ENCODE data around the gene DHCR24. TPM values are rescaled to one million over a fixed set of nuclear protein-coding genes. Genes with fewer than 3 reads are reported as not detected.
"Not testable (repeated sequence)": the region's sequence is repeated elsewhere in the genome, so short reads cannot be mapped to it uniquely, and the experiment has no call there.

Gene DHCR24
- total RNA-seq, 2 experiments from 2014 or later, result 121 to 187 TPM

DNA sequence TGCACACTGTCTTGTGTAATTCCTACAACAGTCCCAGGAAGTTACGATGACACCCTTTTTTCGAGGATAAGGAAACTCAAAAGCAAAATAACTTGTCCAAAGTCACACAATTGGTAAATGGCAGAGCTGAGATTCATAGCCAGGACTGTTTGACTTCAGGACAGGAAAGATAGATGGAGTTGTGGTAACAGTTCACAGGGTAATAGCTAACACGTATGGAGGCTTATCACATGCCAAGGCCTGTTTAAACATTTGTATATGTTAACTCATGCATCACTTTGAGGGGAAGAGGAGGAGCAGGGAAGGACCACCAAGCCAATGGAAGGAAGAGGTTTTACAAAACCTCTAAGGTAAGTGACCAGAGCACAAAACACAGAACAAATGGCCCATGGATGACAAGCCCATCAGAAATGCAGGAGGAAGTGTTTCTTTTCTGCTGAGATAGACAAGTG lies 2.8 kb downstream of the DHCR24 start:
- Mint-ChIP-seq H3K4me1 (peaks cover 63% of the 10 kb centered on the region), H3K27me3 (peaks cover 9% of the 10 kb centered on the region), H3K27ac (no peak overlapping the region), H3K4me3 (no peak overlapping the region), H3K9me3 (ENCODE audit: low read depth) (peaks cover 4% of the 10 kb centered on the region), H3K36me3 (peaks cover 55% of the 10 kb centered on the region)
- ATAC-seq, result no peak
- CTCF ChIA-PET, result interaction anchor here (0.8 to 4.6 kb wide), 2 partner anchors 16 to 61 kb away, joined by 3 to 19 read pairs; no protein-coding TSS in a partner anchor
- DNase-seq, result no peak

DNA sequence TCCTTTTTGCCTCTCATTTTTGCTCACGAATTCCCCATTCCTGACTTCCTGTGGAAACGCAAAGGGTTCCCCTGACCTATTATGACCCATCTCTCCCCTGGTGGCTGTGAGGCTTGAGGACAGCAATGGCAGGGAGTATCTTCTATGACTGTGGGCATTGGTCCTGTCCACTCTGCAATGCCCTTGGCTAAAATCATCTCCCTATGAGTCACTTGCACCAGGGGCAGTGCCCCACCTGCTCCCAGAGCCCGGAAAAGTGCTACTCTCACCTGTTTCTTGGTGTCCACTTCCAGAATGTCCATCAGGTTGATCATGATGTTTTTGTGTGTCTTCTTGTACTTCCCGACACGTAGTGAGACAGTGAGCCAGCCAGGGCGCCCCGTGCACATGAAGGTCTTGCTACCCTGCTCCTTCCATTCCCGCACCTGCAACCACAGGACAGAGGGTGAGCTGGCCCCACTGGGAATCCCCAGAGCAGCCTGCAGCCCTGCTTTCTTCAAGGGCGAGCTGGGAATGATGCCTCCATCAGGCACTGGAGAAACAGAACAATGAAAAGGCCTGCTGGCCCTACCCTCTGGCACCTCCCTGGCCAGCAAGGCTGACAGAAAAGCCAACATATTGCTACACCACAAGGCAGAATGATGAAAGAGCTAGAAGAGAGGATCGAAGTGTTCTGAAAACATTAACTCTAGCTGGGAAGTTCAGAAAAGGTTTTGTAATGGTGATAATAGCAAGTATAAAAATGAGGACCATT lies 3.5 kb downstream of the DHCR24 start:
- H3K9me3 Mint-ChIP-seq (ENCODE audit: low read depth), result peaks cover 4% of the 10 kb centered on the region
- CTCF ChIA-PET, result interaction anchor here (0.8 kb wide), 1 partner anchor 15 kb away, joined by 3 read pairs; no protein-coding TSS in a partner anchor
- peaks cover 5% of the 10 kb centered on the region for H3K27me3 Mint-ChIP-seq
- no peak for ATAC-seq
- H3K4me3 Mint-ChIP-seq, result no peak overlapping the region
- peaks cover 65% of the 10 kb centered on the region for H3K4me1 Mint-ChIP-seq
- DNase-seq, result no peak
- no peak overlapping the region for H3K27ac Mint-ChIP-seq
- H3K36me3 Mint-ChIP-seq, result peaks cover 58% of the 10 kb centered on the region

DNA sequence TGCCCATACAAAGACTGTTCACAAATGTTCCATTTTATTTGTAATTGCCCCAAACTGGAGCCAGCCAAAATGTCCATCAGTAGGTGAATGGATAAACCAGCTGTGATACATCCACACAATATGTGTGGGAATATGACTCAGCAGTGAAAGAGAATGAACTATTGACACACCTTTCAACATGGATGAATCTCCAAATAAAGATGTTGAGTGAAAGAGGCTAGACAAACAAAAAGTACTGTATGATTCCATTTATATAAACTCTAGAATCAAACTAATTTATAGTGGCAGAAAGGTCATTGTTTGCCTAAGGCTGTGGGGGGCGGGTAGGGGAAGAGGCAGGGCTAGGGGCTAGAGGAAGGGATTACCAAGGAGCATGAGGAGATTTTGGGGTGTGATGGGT lies 4.5 kb downstream of the DHCR24 start:
- Mint-ChIP-seq H3K4me3 (no peak overlapping the region), H3K36me3 (peaks cover 62% of the 10 kb centered on the region), H3K9me3 (ENCODE audit: low read depth) (peaks cover 4% of the 10 kb centered on the region), H3K27ac (no peak overlapping the region), H3K4me1 (peaks cover 57% of the 10 kb centered on the region), H3K27me3 (no peaks in the 10 kb centered on the region)
- CTCF ChIA-PET, result no interaction called here
- DNase-seq (no peak), ATAC-seq (no peak)

DNA sequence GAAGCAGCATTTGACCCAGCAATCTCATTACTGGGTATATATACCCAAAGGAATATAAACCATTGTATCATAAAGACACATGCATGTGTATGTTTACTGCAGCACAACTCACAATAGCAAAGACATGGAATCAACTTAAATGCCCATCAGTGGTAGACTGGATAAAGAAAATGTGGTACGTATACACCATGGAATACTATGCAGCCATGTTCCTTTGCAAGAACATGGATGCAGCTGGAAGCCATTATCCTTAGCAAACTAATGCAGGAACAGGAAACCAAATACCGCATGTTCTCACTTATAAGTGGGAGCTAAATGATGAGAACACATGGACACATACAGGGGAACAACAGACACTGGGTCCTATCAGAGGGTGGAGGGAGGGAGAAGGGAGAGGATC lies 5.4 kb downstream of the DHCR24 start:
- H3K27ac Mint-ChIP-seq; CTCF ChIA-PET; DNase-seq; H3K27me3 Mint-ChIP-seq; H3K9me3 Mint-ChIP-seq (ENCODE audit: low read depth); H3K4me3 Mint-ChIP-seq; ATAC-seq: not testable (repeated sequence)
- H3K4me1 Mint-ChIP-seq, result peaks cover 56% of the 10 kb centered on the region
- peaks cover 69% of the 10 kb centered on the region for H3K36me3 Mint-ChIP-seq

DNA sequence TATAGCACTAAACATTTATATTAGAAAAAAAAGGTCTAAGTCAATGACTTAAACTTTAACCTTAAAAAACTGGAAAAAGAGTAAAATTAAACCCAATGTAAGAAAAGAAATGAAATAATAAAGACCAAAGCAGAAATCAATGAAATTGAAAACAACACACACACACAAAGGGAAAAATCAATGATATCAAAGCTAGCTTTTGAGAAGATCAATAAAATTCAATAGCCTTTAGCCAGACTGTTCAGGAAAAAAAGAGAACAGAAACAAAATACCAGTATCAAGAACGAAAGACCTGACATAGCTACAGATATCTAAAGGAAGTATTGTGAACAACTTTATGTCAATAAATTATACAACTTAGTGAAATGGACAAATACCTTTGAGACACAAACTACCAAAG lies 7.1 kb downstream of the DHCR24 start:
- Mint-ChIP-seq H3K27ac (no peak overlapping the region), H3K36me3 (peaks cover 74% of the 10 kb centered on the region), H3K27me3 (no peaks in the 10 kb centered on the region), H3K4me1 (peaks cover 40% of the 10 kb centered on the region), H3K9me3 (ENCODE audit: low read depth) (peaks cover 4% of the 10 kb centered on the region), H3K4me3 (no peak overlapping the region)
- CTCF ChIA-PET, result interaction anchor here (1.2 kb wide), 1 partner anchor 65 kb away, joined by 3 read pairs; no protein-coding TSS in a partner anchor
- DNase-seq (no peak), ATAC-seq (no peak)

DNA sequence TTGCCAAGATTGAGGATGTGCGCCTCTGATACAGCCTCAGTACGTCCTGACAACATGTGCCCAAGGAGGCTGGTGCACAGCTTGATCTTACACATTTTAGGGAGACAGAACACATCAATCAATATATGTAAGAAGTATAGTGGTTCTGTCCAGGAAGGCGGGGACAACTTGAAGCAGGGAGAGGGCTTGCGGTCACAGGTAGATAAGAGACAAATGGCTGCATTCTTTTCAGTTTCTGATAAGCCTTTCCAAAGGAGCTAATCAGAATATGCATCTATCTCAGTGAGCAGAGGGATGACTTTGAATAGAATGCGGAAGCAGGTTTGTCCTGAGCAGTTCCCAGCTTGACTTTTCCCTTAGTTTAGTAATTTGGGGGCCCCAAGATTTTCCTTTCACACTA lies 10.2 kb downstream of the DHCR24 start:
- no peaks in the 10 kb centered on the region for H3K27me3 Mint-ChIP-seq
- ATAC-seq (no peak), DNase-seq (no peak)
- peaks cover 4% of the 10 kb centered on the region for H3K9me3 Mint-ChIP-seq (ENCODE audit: low read depth)
- H3K4me3 Mint-ChIP-seq, result no peak overlapping the region
- peaks cover 57% of the 10 kb centered on the region for H3K36me3 Mint-ChIP-seq
- no peak overlapping the region for H3K27ac Mint-ChIP-seq
- CTCF ChIA-PET, result interaction anchor here (2.0 kb wide), 1 partner anchor 10 kb away, joined by 6 read pairs; the partner anchor contains the start of gene DHCR24
- peaks cover 14% of the 10 kb centered on the region for H3K4me1 Mint-ChIP-seq

DNA sequence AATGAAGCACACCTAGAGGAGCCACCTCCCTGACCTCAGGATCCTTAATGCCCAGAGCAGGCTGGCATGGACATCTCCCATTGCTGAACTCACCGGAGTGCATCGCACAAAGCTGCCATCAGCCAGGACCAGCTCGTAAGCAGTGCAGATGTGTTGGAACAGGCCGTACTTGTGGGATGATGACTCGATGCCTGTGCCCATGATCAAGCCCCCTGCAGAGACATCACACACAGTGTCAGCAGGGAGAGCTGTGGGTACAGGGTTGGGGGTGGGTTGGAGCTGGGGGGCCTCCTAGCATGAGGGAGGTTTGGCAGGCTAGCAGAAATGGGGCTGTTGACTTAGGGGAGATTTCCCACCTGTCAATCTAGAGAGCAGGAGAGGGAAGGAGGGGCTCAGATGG lies 12.0 kb downstream of the DHCR24 start:
- peaks cover 52% of the 10 kb centered on the region for H3K36me3 Mint-ChIP-seq
- no peaks in the 10 kb centered on the region for H3K27me3 Mint-ChIP-seq
- ATAC-seq, result no peak
- no peak overlapping the region for H3K4me3 Mint-ChIP-seq
- H3K9me3 Mint-ChIP-seq (ENCODE audit: low read depth), result peaks cover 2% of the 10 kb centered on the region
- peaks cover 8% of the 10 kb centered on the region for H3K4me1 Mint-ChIP-seq
- no peak overlapping the region for H3K27ac Mint-ChIP-seq
- CTCF ChIA-PET, result no interaction called here
- no peak for DNase-seq

DNA sequence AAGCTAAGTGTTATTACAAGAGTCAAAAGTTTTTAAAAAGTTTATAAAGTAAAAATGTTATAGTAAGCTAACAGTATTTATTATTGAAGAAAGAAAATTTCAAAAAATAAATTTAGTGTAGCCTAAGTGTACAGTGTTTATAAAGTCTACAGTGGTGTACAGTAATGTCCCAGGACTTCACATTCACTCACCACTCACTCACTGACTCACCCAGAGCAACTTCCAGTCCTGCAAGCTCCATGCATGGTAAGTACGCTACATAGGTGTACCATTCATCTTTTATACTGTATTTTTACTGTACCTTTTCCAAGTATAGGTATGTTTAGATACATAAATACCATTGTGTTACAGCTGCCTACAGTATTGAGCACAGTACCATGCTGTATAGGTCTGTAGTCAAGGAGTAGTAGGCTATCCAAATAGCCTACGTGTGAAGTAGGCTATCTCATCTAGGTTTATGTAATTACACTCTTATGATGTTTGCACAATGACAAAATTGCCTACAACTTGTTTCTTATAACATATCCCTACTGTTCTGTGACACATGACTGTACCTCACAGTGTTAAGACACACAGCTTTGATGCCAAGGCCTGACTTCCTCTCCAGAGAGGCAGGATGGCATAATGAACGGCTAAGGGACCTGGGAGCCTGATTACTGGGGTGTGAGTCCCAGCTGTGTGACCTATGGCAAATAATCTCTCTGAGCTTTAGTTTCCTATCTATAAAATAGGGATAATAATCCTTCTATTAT lies 12.7 kb downstream of the DHCR24 start:
- Mint-ChIP-seq H3K27ac (no peak overlapping the region), H3K9me3 (ENCODE audit: low read depth) (no peaks in the 10 kb centered on the region), H3K36me3 (peaks cover 46% of the 10 kb centered on the region), H3K4me1 (peaks cover 2% of the 10 kb centered on the region), H3K4me3 (no peak overlapping the region), H3K27me3 (no peaks in the 10 kb centered on the region)
- DNase-seq (no peak), ATAC-seq (no peak)
- CTCF ChIA-PET, result interaction anchor here (0.6 to 1.3 kb wide), 3 partner anchors 12 to 671 kb away, joined by 3 read pairs; partner anchors contain the start of gene DHCR24

DNA sequence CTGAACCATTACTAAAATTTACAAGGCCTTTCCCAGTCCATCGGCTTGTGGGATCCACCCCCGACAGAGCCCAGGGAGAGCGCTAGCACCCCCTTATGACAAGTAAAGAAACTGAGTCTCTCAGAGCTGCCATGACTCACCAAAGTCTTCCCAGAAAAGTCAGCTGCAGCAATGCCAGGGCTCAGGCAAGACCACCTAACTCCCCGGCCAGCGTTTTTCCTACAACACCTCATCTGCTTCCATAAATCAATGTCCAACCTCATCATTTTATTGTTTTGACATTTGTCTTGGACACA lies 15.0 kb downstream of the DHCR24 start:
- ATAC-seq (no peak), DNase-seq (no peak)
- Mint-ChIP-seq H3K27ac (no peak overlapping the region), H3K36me3 (peaks cover 44% of the 10 kb centered on the region), H3K4me3 (no peak overlapping the region), H3K27me3 (no peaks in the 10 kb centered on the region), H3K4me1 (no peaks in the 10 kb centered on the region), H3K9me3 (ENCODE audit: low read depth) (no peaks in the 10 kb centered on the region)
- CTCF ChIA-PET, result interaction anchor here (0.8 kb wide), 2 partner anchors 14 to 199 kb away, joined by 3 to 4 read pairs; partner anchors contain the start of gene DHCR24

DNA sequence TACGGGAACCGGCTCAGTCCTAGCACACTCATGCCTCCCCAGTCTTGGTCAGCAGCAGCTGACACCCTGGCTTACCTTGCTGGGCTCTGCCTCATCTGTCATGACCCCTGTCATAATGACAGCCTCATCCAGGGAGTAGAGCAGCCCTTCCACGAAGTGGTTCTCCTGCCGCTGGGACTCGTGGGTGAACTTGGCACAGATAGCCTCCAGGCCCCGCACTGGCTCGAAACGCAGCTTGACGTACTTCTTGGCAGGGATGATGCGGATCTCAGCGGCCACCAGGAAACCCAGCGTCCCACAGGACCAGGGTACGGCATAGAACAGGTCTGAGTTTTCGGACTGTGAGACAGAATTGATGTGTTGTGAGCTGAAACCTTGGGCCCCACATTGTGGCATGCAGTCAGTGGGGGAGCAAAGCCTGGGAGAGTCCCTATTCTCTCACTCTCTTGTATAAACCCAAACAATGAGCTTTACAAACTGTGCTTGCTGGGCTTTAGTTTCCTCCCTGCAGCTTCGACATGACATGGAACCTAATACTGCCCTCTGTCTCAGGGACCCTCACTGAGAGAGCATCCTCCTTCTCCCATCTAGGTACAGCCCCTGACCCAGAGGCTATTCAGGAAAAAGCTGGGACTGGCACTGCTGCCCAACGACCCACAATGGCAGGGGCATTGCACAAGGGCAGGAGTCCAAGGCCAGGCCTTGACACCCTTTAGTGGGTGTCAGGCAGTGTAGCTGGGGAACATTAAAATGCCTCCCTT lies 15.5 kb downstream of the DHCR24 start:
- DNase-seq, result no peak
- H3K27ac Mint-ChIP-seq, result no peak overlapping the region
- CTCF ChIA-PET, result interaction anchor here (0.8 kb wide), 1 partner anchor 199 kb away, joined by 3 read pairs; no protein-coding TSS in a partner anchor
- H3K4me3 Mint-ChIP-seq, result no peak overlapping the region
- ATAC-seq, result no peak
- H3K36me3 Mint-ChIP-seq, result peaks cover 39% of the 10 kb centered on the region
- no peaks in the 10 kb centered on the region for H3K27me3 Mint-ChIP-seq
- no peaks in the 10 kb centered on the region for H3K9me3 Mint-ChIP-seq (ENCODE audit: low read depth)
- H3K4me1 Mint-ChIP-seq, result no peaks in the 10 kb centered on the region

DNA sequence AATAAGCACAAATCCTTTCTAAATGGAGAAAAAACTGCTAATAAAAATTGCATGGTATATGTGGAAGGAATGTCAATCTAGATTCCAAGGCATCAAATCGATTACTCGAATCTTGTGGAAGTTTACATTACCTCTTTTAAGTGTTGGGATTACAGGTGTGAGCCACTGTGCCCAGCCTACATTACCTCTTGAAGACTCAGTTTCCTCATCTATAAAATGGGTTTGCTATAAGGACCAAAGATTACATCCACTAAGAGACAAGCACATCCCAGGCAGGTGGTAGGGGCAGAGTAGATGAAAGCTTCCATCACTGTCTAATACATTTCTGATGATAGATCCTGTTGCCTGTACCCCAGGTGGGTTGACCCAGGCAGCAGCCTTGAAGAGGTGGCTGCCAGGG lies 16.1 kb downstream of the DHCR24 start:
- H3K36me3 Mint-ChIP-seq, result peaks cover 43% of the 10 kb centered on the region
- no peak overlapping the region for H3K27ac Mint-ChIP-seq
- H3K9me3 Mint-ChIP-seq (ENCODE audit: low read depth), result no peaks in the 10 kb centered on the region
- no peak for DNase-seq
- no peak overlapping the region for H3K4me3 Mint-ChIP-seq
- H3K4me1 Mint-ChIP-seq, result no peaks in the 10 kb centered on the region
- no peak for ATAC-seq
- CTCF ChIA-PET, result no interaction called here
- no peaks in the 10 kb centered on the region for H3K27me3 Mint-ChIP-seq

DNA sequence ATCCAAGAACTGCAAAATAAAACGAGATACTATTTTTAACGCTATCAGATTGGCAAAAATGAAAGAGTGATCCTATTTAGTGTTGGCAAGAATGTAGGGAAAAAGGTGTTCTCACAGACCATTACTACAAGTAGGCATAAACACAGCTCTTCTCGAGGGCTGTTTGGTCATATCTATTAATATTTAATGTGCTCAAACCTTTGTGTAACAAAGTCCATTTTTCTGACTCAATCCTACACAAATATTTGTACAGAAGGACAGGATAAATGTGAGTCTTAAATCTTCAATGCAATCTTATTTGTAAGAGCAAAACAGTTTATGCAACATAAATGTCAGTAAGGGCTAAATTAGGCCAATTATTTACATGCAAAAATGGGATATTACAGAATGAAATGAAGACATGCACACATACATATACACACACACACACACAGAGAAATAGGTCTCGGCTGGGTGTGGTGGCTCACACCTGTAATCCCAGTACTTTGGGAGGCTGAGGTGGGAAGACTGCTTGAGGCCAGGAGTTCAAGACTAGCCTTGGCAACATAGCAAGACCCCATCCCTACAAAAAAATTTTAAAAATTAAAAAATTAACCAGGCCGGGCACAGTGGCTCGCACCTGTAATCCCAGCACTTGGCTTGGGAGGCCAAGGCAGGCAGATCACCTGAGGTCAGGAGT lies 17.7 kb downstream of the DHCR24 start:
- H3K27ac Mint-ChIP-seq, result no peak overlapping the region

DNA sequence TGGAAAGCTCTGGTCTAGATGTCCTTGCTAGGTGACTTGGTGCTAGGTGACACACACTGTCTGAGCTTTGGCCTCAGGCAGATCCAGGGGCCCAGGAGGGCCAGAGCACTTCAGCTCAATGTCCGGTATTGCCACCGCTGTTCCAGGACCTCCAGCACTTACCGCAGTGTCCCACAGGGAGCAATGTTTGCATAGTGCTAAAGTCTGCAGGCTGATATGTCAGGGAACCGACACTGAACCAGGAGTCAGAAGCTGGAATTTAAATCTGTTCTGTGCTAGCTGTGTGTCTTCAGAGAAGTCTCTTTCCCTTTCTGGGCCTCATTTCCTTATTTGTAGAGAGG lies 19.3 kb downstream of the DHCR24 start:
- no peak for ATAC-seq
- no peak for DNase-seq
- no peak overlapping the region for H3K4me3 Mint-ChIP-seq
- H3K27ac Mint-ChIP-seq, result no peak overlapping the region
- no peaks in the 10 kb centered on the region for H3K9me3 Mint-ChIP-seq (ENCODE audit: low read depth)
- no peaks in the 10 kb centered on the region for H3K27me3 Mint-ChIP-seq
- CTCF ChIA-PET, result no interaction called here
- no peaks in the 10 kb centered on the region for H3K4me1 Mint-ChIP-seq
- peaks cover 46% of the 10 kb centered on the region for H3K36me3 Mint-ChIP-seq

More for the DNA sequence above, 17.7 kb downstream of the DHCR24 start:
- CTCF ChIA-PET, result interaction anchor here (1.2 kb wide), 1 partner anchor 14 kb away, joined by 3 read pairs; no protein-coding TSS in a partner anchor
- Mint-ChIP-seq H3K4me1 (no peaks in the 10 kb centered on the region), H3K27me3 (no peaks in the 10 kb centered on the region), H3K4me3 (no peak overlapping the region), H3K9me3 (ENCODE audit: low read depth) (no peaks in the 10 kb centered on the region), H3K36me3 (peaks cover 40% of the 10 kb centered on the region)
- DNase-seq (no peak), ATAC-seq (no peak)

All from activated CD8-positive, alpha-beta memory T cell treated with anti-CD3 and anti-CD28 coated beads, Interleukin-2, amount 10 ng/mL, durations not matched to agents 7 days and 5 days (primary cell).